ENCODE measurements around the gene BICRA. TPM values are rescaled to one million over a fixed set of nuclear protein-coding genes. Genes with fewer than 3 reads are reported as not detected.
"Not testable (repeated sequence)": the region's sequence is repeated elsewhere in the genome, so short reads cannot be mapped to it uniquely, and the experiment has no call there.

Gene BICRA
- total RNA-seq, 1 experiment from 2014 or later, result 34.3 TPM

GRCh38 chr19:47633996-47634395 lies 25.1 kb downstream of the BICRA start:
- Histone ChIP-seq H3K27me3 (replicated peaks; ENCODE audit: control insufficient read depth, insufficient read depth, low read length) (no peaks in the 10 kb centered on the region), H3K4me1 (peaks cover 58% of the 10 kb centered on the region), H3K4me3 (ENCODE audit: low read depth, low read length) (no peak overlapping the region), H3K9me3 (no peaks in the 10 kb centered on the region), H3K36me3 (ENCODE audit: control insufficient read depth, insufficient read depth, low read length) (no peaks in the 10 kb centered on the region; the same call in 1 of the 2 replicates)
- Mint-ChIP-seq H3K27me3 (ENCODE audit: insufficient read depth, unreplicated experiment) (no peaks in the 10 kb centered on the region), H3K36me3 (ENCODE audit: insufficient read depth, unreplicated experiment) (peaks cover 70% of the 10 kb centered on the region), H3K4me1 (ENCODE audit: low read depth, unreplicated experiment) (peaks cover 56% of the 10 kb centered on the region), H3K4me3 (ENCODE audit: unreplicated experiment) (no peak overlapping the region), H3K27ac (ENCODE audit: unreplicated experiment) (peak overlapping the region; percentile 79), H3K9me3 (ENCODE audit: unreplicated experiment) (no peaks in the 10 kb centered on the region)
- TF ChIP-seq CTCF (IDR thresholded peaks at IDR 0.05; ENCODE audit: insufficient read depth in 1 of 2, low read depth in 1 of 2, low read length in 1 of 2, severe bottlenecking in 1 of 2, unreplicated experiment in 1 of 2), result no peak
- intact Hi-C loops (cut with micrococcal nuclease; ENCODE audit: unreplicated experiment), result no loop called here
- POLR2A ChIA-PET, result interaction anchor here (0.6 kb wide), 1 partner anchor 206 kb away, joined by 3 read pairs; no protein-coding TSS in a partner anchor
- no peak for DNase-seq
- CTCF ChIA-PET, result interaction anchor here (0.6 to 1.0 kb wide), 2 partner anchors 10 to 14 kb away, joined by 3 read pairs; no protein-coding TSS in a partner anchor
- BruUV-seq (replicated peaks), result no TSS peak

GRCh38 chr19:47635152-47635754 lies 26.3 kb downstream of the BICRA start:
- intact Hi-C loops (cut with micrococcal nuclease; ENCODE audit: unreplicated experiment); H3K27me3 Mint-ChIP-seq (ENCODE audit: insufficient read depth, unreplicated experiment); H3K36me3 ChIP-seq (ENCODE audit: control insufficient read depth, insufficient read depth, low read length); H3K9me3 ChIP-seq; H3K4me3 ChIP-seq (ENCODE audit: low read depth, low read length); H3K4me3 Mint-ChIP-seq (ENCODE audit: unreplicated experiment); BruUV-seq (replicated peaks); DNase-seq; H3K9me3 Mint-ChIP-seq (ENCODE audit: unreplicated experiment); POLR2A ChIA-PET; H3K27me3 ChIP-seq (replicated peaks; ENCODE audit: control insufficient read depth, insufficient read depth, low read length): not testable (repeated sequence)
- peak overlapping the region; percentile 79 for H3K27ac Mint-ChIP-seq (ENCODE audit: unreplicated experiment)
- peaks cover 58% of the 10 kb centered on the region for H3K4me1 ChIP-seq
- peaks cover 67% of the 10 kb centered on the region for H3K36me3 Mint-ChIP-seq (ENCODE audit: insufficient read depth, unreplicated experiment)
- CTCF ChIA-PET, result interaction anchor here (1.6 kb wide), 1 partner anchor 11 kb away, joined by 3 read pairs; no protein-coding TSS in a partner anchor
- peaks cover 56% of the 10 kb centered on the region for H3K4me1 Mint-ChIP-seq (ENCODE audit: low read depth, unreplicated experiment)

GRCh38 chr19:47637550-47637949 lies 28.6 kb downstream of the BICRA start:
- Histone ChIP-seq H3K9me3 (0 out of 2 replicates have a peak, but pooled peaks cover 8% of the 10 kb centered on the region), H3K27me3 (replicated peaks; ENCODE audit: control insufficient read depth, insufficient read depth, low read length) (no peaks in the 10 kb centered on the region), H3K4me1 (peaks cover 46% of the 10 kb centered on the region), H3K4me3 (ENCODE audit: low read depth, low read length) (no peak overlapping the region), H3K36me3 (ENCODE audit: control insufficient read depth, insufficient read depth, low read length) (no peaks in the 10 kb centered on the region; the same call in 1 of the 2 replicates)
- peaks cover 47% of the 10 kb centered on the region for H3K4me1 Mint-ChIP-seq (ENCODE audit: low read depth, unreplicated experiment)
- no peaks in the 10 kb centered on the region for H3K9me3 Mint-ChIP-seq (ENCODE audit: unreplicated experiment)
- intact Hi-C loops (cut with micrococcal nuclease; ENCODE audit: unreplicated experiment), result no loop called here
- CTCF ChIA-PET, result no interaction called here
- TF ChIP-seq CTCF (IDR thresholded peaks at IDR 0.05; ENCODE audit: insufficient read depth in 1 of 2, low read depth in 1 of 2, low read length in 1 of 2, severe bottlenecking in 1 of 2, unreplicated experiment in 1 of 2), result no peak
- H3K27me3 Mint-ChIP-seq (ENCODE audit: insufficient read depth, unreplicated experiment), result no peaks in the 10 kb centered on the region
- peaks cover 62% of the 10 kb centered on the region for H3K36me3 Mint-ChIP-seq (ENCODE audit: insufficient read depth, unreplicated experiment)
- H3K4me3 Mint-ChIP-seq (ENCODE audit: unreplicated experiment), result no peak overlapping the region
- POLR2A ChIA-PET, result no interaction called here
- H3K27ac Mint-ChIP-seq (ENCODE audit: unreplicated experiment), result peak overlapping the region; percentile 46
- no peak for DNase-seq
- no TSS peak for BruUV-seq (replicated peaks)

Data from Caco-2 (cell line).